HTERT RPE-1 (cell line): ENCODE results near the gene VASN.
"Not testable (repeated sequence)": the region's sequence is repeated elsewhere in the genome, so short reads cannot be mapped to it uniquely, and the experiment has no call there.

Source experiments
- in situ Hi-C: fragments of 300-500 bp; cut with MboI; formaldehyde crosslinking; loops from 4 replicates; pipeline ENCODE4 v1.14.3; 2020; ENCODE audit warnings: low sequenced_read_pairs

VASN gene

DNA sequence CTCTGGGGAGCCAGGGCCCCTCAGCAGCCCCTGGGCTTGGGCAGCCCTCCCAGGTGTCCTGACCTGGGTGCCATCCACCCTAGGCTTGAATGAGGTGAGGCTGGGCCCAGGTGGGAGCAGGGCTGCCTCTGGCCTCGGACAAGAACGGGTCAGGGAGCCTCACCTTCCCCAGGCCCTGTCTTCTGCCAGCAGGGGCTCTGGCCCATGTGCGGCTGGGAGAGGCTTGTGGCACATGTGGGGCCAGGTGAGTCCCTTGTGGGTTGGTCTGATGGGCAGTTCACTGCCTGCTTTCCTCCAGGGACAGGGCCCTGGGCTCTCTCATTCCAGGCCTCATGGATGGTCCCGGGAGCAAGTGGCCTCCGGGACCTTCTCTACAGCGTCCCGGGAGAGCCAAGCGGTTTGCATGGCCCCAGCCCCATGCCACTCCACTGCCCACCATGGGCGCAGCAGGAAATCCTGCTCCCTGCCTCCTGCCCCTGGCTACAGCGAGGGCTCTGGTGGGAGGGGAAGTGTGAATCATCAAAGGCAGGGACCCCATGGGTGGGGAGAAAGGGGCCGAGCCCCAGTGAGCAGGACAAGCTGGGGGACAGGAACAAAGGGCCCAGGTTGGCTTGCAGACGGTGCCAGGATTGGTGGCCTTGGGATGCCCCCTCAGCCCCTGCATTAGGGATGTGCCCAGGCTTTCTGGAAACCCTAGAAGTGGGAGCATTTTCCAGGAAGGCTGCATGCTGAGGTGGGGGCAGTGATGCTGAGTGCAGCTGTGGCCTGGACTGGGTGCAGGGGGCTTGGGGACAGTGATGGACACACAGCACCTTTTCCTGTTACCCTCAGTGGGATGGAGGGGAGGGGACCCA lies 12.2 kb downstream of the VASN start:
- in situ Hi-C loops = no loop called here

DNA sequence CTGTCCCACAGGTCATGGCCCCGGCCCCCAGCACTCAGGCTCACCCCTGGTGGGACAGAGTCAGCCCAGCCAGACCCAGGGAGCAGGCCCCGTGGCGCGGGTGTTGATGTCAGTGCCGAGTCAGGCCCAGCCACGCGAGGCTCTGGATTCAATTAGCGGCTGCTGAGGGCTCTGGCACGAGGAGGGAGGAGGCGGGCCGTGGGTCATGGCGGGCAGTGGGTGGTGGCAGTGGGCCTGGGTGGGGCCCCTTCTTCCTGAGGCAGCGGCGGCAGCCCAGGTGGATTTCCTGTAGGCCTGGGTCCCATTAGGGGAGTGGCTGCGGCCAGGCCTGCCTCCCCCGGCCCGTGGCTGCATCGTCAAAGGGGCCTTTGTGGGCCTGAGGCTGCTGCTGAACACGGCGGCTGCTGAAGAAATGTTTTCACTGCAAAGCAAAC lies 12.9 kb downstream of the VASN start:
- in situ Hi-C loops = no loop called here

DNA sequence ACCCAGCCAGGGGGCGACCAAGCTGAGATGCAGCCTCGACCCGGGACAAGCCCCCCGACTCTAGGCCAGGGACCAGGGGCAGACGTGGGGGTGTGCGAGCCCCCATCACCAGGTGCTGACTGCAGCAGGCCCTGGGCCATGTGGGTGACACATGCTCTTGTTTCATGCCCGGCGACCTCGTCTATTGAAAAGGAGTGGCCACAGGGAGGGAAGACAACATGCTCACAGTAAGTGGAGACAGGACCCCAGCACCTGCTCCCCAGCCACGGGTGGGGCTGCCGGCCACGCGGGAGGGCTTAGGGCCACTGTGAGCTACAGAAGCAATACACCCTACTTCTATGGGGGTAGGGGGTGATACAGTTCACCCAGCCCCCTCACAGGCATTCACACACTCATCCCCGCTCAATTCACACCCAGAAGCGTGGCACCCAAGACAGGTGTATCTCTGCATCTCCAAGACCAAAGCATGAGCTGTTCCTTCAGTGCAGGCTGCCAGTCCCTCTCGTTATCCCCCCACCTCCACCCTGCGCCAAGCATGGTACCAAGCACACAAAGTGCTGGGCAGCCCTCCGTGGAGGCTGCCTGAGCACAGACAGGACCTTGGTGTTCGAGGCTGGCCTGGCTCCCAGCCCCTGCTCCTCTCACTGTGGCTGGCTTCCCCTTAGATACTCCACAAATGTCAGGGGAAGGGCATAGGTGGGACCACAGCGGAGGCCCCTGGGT lies 13.6 kb downstream of the VASN start:
- in situ Hi-C loops = no loop called here

DNA sequence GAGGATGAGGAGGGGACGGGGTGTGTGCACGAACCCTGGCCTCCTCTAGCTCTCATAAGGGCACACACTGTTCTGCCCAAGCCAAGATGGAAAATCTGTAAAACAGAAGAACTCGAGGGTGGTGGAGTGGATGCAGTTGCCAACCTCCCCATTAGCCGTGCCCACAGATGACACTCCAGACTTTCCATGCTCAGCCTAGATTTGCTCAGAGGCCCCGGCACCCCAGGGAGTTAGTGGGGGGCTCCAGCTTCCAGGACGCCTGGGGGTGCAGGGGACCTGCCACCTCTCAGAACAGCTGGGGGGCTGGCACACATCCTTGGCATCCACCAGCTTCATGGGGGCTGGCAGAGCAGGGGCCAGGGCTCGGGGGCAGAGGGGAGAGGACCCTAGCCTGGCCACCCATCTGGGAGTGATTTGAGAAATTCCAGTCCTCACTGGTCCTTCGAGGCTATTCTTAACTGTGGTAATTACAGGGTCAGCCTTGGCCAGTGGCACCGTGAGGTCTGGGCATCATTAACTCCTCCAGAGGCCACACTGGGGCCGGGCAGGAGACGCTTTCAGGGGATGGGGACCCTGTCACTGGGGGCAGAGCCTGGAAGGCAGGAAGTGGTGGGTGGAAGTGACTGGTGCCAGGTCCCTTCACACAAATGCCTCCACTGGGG lies 14.3 kb downstream of the VASN start:
- in situ Hi-C loops = no loop called here

DNA sequence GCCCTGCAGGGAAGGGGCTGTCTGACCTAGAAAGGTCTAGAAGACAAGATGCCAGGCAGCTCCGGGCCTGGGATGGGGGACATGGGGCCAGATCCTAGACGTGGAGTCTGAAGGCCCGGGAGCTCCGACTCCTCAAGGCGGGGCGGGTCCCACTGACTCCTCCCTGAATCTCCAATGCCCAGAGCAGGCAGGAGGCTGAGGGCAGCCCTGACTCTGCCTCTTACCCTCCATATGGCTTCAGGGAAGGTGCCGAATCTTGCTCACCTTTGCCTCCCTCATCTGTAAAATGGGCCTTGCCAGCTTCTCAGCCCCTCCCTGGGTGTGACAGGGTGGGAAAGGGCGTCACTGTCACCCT lies 14.8 kb downstream of the VASN start:
- in situ Hi-C loops = no loop called here

DNA sequence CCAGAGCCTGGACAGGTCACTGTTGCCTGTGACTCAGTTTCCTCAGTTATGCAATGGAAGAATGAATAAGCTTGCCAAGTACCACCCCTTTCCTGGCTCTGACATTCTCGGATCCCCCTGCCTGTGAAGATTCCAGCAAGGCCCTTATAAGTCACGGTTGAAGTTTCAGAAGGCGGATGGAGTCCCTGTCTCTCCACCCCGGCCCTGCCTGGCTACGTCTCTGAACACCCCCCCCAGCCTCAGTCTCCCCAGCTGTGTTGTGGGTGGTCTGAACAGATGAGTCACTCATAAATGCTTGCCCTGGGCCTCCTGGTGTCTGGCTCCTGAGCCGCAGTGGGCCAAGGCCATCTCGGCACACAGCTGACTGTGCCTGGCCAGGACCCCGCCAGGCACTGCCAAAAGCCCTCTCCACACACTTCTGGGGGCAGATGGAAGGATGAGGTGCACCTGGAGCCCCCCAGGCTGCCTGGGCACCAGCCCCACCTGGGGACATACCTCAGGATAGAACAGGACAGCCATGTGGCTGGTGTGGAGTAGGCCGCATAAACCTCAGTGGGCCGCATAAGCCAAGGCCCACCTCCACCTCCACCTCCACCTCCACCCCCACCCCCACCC lies 15.4 kb downstream of the VASN start:
- in situ Hi-C loops = no loop called here

DNA sequence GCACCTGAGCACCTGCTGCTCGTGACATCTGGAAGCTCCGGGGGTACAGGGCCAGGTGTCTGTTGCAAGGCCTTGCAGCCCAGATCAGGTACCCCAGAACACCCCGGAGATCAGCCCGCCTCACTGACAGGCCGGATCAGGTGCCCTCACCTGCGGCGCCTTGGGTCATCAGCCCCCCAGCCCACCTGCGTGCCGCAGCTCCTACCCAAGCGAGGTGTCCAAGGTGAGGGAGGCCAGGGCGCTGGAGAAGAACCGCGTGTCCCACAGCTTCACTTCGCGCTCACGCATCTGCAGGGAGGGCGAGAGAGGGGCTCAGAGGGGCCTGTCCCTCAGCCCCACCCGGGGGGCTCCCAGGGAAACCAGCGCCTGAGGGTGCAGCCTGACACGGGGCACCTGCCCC lies 16.1 kb downstream of the VASN start:
- in situ Hi-C loops = no loop called here

DNA sequence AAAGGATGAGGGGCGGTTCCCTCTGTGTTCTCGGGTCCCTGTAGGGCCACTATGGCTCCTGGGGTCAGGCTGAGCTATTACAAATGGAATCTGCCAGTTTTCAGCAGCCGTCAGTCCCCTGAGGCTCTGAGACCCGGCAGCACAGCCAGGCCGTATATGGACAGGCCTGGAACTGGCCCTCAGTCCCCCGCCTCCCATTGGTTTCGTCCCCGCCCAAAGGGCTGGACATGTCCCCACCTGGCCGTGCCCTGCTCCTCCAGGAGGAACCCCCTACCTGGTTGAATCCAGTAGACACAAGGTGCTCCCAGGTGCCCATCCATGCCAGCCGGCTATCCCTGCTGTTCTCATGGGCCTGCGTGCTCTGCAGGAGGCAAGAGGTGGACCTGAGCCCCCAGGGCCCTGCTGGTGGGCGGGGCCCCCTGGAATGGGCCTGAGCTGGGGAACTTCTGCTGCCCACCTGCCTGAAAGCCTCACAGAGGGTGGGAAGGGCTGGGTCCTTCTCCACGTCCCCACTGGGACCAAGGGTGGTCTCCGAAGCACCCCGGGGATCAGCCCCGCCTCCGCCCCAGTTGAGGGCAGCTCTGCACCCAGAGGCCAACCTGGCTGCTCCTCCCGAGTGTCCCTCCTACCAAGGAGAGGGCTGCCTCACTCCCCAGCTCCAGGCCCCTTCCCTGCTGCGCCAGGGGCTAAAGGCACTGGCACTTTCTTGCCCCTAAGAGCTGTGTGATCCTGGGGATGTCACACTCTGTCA lies 16.8 kb downstream of the VASN start:
- in situ Hi-C loops = no loop called here

DNA sequence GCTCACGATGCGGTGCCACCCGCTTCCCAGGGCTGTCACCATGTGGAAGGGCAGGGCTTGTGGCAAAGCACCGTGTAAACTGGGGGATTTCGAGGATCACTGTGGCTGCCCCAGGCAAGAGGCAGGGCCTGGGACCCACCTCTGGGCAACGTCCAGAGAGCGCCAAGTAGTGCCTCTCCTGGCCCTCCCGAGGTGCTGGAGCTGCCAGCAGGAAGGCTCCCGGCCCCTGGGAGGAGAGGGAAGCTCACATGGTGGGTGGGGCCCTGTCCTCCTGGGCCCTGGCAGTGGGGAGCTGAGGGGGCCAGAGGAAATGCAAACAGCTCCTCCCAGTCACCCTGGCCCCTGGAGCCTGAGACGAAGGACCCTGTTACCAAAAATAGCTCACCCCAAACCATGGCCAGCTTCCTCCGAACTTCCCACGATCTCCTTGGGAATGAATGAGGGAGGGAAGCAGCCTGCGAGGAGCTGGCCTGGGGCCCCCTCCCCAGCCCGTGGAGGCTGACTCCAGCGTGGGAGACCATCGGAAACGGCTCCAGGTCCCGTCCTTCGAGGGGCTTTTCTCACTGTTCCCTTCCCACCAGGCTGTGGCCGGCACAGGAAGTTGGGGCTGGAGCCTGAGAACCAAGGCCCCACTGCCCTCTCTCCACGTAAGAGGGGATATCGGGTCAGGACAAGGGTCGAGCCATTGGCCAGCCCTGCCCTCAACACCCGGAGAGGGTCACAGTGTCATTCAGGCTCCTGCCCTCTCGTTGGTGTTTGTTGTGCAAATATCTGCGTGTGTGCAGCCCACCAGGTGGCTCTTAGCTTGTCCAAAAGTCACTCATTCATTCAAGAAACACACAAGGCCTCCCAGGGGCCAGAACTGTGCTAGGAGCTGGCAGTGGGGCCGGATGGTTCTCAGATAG lies 17.7 kb downstream of the VASN start:
- in situ Hi-C loops = no loop called here

DNA sequence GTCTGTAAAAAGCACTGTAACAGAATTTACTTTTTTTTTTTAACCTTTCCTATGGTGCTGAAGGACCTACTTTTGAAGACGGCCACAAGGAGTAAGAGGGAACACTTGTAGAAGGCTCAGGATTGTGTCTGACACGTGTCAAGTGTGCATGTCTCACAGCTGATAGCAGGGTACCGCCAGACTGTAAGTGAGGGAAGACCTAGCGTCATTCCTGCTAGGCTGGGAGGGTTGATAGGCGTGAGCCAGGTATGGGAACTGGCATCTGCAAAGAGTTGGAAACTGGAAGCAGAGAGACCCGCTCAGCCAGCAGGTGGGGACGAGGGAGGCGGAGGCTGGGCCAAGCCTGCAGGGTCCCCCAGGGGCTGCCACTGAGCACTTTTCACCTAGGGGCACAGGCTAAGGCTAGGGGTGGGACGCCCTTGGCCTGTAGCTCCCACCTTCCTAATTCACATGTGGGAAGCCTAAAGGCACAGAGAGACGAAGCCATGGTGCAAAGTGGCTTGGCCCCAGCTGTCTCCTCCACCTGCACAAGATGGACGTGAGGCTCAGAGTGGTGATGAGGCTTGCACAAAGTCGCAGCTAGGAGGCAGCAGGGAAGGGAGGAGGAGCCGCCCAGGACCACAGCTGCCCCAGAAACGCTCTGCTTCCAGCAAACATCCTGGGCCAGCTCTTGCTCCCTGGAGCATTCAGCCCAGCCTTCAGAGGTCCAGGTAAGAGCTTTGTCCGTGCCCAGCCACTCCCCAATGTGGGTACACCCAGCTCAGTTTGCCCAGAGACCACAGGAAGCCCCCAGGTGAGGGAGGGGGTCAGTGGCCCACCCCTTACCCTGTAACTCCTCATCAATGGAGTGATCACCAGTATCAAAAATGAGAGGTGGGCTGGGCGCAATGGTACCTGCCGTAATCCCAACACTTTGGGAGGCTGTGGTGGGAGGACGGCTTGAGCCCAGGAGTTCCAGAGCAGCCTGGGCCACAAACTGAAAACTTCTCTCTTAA lies 18.9 kb downstream of the VASN start:
- in situ Hi-C loops = no loop called here

DNA sequence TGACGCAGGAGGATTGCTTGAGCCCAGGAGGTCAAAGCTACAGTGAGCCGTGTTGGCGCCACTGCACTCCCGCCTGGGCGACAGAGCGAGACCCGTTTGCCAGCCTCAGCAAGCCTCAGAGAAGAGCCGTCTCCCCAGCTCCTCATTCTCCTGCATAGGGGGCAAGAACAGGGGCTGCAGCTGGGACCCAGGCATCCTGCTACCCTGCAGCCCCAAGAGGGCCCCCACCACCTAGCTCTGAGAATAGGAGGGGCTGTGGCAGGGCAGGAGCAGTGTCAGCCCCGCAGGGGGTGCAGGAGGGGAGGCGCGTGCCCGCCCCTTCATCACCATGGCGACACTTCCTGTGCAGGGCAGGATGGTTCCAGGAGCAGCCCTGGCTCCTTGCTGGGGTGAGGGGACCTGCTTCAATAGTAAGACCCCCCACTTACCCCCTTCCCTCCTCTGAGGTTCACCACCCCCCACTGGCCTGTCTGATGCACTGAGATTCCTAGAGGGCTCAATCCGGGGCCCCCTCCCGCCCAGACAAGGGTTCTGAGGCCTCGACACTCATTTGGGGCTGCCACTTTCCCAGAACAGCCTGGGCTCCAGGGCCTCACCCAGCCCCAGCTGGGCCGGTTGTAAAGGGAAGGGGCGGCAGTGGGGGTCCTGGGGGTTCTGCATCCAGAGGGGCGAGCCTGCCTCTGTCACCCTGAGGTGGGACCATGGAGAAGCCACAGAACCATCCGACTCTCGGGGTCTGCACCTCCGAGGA lies 20.2 kb downstream of the VASN start:
- in situ Hi-C loops = no loop called here

DNA sequence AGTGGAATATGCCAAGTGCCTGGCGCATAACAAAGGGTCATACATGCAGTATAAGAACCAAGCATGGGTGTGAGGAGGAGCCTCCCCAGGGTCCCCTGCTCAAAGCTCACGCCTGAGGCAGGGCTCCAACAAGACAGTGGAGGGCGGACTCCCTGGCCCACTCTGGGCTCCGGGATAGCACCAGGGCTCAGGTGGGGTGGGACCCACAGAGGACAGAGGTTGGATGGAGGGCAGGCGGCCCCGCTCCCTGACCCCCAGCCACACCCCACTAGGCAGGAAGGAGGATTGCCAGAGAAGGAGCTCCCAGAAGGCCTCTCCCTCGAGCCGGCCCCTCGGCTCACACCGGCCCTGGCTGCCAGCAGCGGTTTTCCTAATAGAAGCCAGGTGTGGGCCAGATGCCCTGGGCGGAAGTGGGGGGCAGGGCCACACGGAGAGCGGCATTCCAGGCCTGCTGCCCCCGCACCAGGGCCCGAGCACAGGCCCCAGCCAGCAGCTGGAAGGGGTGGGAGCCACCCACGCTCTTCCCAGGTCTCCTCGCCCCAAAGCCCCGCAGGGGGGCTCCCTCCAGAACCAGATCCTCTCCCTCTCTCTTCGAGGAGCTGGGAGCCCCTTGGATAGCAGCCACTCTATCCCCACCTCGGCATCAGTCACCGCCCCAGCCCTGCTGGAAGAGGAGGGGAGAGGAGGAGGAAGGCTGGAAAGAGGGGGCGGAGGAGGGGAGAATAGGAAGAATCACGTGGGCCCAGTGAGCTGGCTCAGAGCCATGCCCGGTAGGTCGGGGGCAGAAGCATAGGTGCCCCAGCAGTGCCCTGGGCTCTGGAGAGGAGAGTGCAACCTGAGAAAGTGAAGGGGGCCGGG lies 21.0 kb downstream of the VASN start:
- in situ Hi-C loops = no loop called here

DNA sequence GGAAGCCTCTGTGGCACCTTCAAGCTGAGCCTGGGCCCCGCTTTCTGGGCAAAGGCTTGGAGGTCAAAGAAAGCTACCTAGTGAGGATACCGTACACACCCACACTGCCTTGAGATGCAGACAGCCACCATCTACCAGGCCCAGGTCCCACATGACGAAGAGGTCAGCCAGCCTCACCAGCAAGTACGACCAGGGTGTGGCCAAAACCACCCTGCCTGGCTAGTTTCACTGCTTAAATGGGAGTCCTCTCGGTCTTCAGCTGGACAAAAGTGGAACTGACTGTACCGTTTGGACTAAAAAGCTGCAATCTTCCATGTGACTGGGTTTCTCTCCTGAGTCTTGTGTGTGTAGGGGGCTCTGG lies 21.6 kb downstream of the VASN start:
- in situ Hi-C loops = no loop called here

DNA sequence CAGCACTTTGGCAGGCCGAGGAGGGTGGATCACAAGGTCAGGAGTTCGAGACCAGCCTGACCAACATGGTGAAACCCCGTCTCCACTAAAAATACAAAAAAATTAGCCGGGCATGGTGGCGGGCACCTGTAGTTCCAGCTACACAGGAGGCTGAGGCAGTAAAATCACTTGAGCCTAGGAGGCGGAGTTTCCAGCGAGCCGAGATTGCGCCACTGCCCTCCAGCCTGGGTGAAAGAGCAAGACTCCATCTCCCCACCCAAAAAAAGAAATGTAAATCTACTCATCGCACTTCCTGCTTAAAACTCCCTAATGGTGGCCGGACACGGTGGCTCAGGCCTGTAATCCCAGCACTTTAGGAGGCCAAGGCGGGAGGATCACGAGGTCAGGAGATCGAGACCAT lies 22.2 kb downstream of the VASN start:
- in situ Hi-C loops = not testable (repeated sequence)

DNA sequence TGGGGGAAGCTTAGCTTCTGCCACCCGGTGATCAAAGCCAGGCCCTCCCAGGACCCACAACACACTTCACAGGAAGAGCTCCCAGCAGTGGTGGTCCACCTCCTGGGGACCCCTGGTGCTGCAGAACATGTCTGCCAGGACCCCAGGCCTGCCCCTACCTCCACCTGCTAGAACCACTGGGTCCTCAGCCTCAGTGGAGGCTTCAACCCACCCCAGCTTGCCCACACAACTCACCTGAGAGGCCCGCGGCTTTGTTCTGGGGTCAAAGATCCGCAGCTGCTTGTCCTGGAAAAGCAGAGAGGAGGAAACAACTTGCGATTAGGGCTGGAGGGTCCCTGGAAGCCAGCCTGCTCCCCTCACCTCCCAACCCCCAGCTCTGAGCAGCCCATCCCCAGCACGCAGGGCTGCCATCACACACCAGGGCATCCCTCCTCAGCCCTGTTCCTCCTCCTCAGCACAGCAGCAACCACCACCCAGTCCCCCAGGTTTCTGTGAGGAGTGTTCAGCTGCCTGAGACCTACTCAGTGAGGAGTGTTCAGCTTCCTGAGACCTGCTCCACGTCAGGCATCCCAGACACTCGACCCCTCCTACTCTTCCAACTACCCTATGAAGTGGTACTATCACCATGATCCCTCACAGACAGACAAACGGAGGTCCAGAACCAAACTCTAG lies 23.5 kb downstream of the VASN start:
- in situ Hi-C loops = no loop called here

DNA sequence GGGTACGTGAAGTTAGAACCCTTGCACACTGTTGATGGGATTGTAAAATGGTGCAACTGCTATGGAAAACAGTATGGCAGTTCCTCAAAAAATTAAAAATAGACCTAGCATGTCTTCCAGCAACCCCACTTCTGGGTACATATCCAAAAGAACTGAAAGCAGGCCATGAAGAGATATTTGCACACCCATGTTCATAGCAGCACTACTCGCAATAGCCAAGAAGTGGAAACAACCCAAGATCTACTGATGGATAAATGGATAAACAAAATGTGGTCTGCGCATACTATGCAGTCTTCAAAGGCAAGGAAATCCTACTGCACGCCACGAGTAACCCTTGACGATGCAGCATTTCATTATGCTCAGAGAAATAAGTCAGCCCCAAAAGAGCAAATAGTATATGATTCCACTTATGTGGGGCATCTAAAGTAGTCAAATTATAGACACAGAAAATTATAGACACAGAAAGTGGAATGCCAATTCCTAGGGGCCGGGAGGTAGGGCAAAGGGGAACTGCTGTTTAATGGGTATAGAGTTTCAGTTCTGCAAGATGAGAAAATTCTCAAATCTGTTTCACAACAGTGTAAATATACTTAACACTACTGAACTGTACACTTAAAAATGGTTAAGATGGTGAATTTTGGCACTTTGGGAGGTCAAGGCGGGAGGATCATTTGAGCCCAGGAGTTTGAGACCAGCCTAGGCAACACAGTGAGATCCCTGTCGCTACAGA lies 27.5 kb downstream of the VASN start:
- in situ Hi-C loops = no loop called here
